Astrocyte of the spinal cord (primary cell): ENCODE results near the gene JTB.

Experiments used
- DNase-seq: peaks from one replicate; pipeline ENCODE4 v3.0.0; 2011; ENCODE audit warnings: low read depth, low spot score
- H3K4me3 ChIP-seq: 2 replicates; pipeline ENCODE4 v1.5.1; 2011; ENCODE audit warnings: low read depth, mild to moderate bottlenecking, low read length, moderate library complexity
- CTCF ChIP-seq: IDR thresholded peaks from 2 replicates; pipeline ENCODE4 v1.5.1; 2012; ENCODE audit warnings: low read depth, mild to moderate bottlenecking, low read length, inconsistent platforms
- in situ Hi-C: cut with HindIII; loops from 2 replicates; pipeline ENCODE4 v1.10.0; 2017; ENCODE audit warnings: low sequenced_read_pairs

Gene JTB

GRCh38 chr1:153942766-153943549, 34.5 kb downstream of the JTB start:
- no peak for DNase-seq
- no peak for TF ChIP-seq CTCF
- no peak overlapping the region for H3K4me3 ChIP-seq
- in situ Hi-C loops, result no loop called here

GRCh38 chr1:153941826-153942725, 35.4 kb downstream of the JTB start:
- TF ChIP-seq CTCF, result no peak
- in situ Hi-C loops, result no loop called here
- no peak overlapping the region for H3K4me3 ChIP-seq
- no peak for DNase-seq

- in situ Hi-C loops, result no loop called here
- no peak for DNase-seq
- H3K4me3 ChIP-seq, result no peak overlapping the region
- TF ChIP-seq CTCF, result no peak
Measured at GRCh38 chr1:153940756-153941155, 36.7 kb downstream of the JTB start.

- H3K4me3 ChIP-seq, result no peak overlapping the region
- DNase-seq, result no peak
- TF ChIP-seq CTCF, result no peak
- in situ Hi-C loops, result no loop called here
Measured at GRCh38 chr1:153939476-153939875, 38.0 kb downstream of the JTB start.

GRCh38 chr1:153938996-153939395, 38.5 kb downstream of the JTB start:
- no peak for TF ChIP-seq CTCF
- no peak overlapping the region for H3K4me3 ChIP-seq
- DNase-seq, result no peak
- in situ Hi-C loops, result no loop called here

- no peak overlapping the region for H3K4me3 ChIP-seq
- TF ChIP-seq CTCF, result no peak
- in situ Hi-C loops, result no loop called here
- no peak for DNase-seq
Measured at GRCh38 chr1:153937331-153937730, 40.1 kb downstream of the JTB start.
